NCI-H1436 treated with DMSO at 0.1 percent for 48 hours (cell line): Measurements from ENCODE around the gene GRAMD1B.

Experiments used
- DNase-seq: peaks from one replicate; lab custom pipeline; 2025; lab: John Stamatoyannopoulos, UW

The GRAMD1B gene

DNA sequence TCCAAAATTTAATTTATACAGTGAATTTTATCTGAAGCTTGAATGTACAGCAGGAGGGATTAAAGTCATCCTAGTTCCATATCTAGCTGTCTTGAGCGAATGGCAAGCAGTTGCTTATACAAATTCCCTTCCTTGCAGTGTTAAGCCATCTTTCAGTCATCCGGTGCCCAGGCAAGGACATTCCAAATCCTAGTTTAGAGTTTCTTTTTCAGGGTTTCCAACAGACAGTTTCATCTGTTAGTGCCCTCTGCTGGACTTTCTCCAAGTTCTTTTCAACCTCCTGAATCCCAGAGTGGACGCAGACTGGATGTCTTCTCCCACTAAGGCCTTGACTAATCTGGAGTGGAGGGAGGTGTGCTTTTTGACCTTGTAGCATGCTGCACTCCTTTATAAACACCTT is 45.4 kb downstream of the GRAMD1B start:
- DNase-seq = no peak

DNA sequence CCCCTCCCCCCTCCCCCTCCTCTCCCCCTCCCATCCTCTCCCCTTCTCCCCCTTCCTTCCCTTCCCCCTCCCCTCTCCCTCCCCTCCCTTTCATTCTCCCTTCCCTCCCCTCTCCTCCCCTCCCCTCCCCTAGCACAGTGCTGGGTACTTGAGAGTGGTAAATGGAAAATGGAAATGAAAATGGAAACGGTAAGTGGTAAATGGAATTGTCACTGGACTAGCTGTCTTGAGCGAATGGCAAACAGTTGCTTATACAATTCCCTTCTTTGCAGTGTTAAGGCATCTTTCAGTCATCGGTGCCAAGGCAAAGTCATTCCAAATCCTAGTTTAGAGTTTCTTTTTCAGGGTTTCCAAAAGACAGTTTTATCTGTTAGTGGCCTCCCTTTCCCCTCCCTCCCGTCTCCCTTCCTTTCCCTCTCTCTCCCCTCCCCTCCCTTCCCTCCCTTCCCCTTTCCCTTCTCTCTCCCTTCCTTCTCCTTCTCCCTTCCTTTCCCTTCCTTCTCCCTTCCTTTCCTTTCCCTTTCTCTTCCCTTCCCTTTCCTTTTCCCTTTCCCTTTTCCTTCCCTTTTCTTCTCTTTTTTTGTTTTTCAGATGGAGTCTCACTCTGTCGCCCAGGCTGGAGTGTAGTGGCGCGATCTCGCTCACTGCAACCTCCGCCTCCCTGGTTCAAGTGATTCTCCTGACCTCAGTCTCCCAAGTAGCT is 47.3 kb downstream of the GRAMD1B start:
- no peak for DNase-seq

DNA sequence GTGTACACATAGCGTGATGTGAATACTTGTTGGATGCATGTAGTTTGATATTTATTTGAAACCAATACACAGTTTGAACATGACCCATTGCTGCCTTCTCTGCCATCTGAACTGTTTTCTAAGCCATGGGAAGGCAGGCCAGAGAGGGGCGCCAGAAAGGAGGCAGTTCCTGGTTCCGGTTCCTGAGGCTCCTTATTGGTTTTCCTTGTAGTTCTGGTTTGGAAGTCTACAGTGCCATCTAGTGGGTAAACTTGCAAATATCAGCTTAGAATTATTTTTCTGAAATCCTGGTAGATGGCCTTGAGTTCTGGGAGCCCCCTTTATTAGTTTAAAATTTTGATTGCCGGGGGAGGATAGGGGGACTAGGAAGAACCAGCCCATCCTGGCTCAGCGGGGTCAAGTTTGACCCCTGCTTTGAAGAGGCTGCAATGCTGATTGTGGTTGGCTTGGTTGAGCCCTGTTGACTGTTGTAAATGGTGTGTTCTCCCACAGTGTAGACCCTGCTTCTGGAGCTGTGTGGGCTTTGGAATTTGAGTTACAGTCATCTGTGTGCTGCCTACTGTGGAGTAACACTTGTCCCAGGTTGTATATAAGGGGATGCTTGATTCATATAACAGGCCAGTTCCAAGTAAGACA is 48.4 kb downstream of the GRAMD1B start:
- peak; percentile 36 for DNase-seq

DNA sequence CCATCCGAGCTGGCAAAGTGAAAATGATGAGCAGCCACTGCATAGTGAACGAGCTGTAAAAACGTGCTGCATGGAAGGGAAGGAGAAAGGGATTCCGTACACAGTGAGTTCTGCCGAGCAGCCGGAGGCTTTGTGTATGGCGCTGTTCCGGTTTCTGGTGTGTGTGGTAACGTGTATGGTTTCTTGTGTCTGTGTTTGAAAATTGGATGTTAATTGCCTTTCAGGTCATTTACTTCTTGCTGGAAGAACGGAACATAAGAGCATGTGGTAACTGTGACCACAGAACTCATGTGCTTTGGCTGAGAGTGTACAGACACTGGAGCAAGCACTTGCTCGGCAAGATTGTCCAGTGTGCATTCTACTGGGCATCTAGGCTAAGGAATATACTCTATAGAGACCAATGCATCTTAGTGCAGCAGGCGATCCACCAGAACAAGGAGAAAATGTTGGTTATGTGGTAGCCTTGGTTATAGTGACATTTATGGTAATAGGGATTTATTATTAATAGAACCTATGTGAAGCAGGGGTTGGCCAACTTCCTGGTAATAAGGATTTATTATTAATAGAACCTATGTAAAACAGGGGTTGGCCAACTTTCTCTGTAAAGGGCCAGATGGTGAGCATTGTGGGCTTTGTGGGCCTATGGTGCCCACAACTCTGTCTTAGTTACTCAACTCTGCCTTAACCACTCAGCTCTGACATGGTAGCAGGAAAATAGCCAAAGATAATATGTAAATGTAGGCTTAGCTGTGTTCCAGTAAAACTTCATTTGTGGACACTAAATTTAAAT is 49.2 kb downstream of the GRAMD1B start:
- DNase-seq = no peak

DNA sequence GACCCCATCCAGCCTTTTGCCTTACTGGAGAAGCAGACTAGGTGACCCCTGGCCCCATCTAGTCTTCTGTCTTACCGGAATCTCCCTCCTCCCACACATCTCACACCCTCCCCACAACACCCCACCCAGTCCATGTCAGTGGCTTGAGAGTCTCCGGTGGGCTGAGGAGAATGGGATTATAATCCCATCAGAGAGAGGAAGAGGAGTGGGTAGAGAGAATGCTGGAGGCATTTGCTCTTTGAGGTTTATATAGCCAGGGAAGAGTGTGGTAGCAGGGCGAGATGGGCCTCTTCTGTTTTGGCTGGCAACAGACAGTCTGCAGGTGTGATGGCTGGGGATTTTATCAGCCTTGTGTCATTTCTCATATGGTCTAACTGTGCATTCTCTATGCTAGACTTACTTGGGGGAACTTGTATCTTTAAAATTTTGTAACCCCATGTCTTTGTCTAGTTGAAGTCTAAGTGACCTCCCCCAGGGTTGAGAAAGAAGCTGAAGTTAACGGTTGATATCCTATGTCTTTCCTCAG is 50.3 kb downstream of the GRAMD1B start:
- no peak for DNase-seq

DNA sequence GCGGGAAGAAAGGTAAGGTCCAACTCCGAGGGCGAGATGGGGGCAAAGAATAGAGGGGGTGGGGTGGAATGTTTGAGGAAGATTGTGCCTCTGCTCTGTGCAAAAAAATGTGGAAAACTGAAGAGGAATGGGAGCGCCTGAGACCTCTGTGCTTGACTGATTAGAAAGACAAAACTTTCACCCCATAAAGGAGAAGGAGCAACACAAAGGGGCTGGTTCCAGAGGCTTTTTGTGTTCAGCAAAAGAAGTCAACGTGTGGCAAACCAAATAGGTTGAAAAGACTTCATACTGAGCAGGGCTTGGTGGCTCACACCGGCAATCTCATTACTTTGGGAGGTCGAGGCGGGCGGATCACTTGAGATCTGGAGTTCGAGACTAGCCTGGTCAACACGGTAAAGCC is 50.8 kb downstream of the GRAMD1B start:
- DNase-seq = no peak

DNA sequence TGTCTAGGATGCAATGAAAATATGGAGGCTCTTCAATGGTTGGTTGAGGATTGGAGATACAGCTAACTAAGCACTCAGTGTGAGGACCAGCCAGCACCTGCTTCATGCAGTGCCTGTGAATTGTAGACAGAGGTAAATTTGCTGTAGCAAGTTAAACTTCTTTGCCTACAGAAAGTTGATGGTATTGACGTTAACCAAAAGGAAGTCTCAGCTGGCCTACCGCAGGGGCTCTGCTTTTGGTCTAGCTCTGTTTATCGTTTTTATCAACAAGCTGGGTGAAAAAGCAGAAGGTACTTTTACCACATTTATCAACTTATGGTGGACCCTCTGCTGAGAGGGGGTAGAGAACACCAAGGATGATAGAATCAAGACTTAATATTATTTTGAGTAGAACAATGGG is 51.6 kb downstream of the GRAMD1B start:
- no peak for DNase-seq

DNA sequence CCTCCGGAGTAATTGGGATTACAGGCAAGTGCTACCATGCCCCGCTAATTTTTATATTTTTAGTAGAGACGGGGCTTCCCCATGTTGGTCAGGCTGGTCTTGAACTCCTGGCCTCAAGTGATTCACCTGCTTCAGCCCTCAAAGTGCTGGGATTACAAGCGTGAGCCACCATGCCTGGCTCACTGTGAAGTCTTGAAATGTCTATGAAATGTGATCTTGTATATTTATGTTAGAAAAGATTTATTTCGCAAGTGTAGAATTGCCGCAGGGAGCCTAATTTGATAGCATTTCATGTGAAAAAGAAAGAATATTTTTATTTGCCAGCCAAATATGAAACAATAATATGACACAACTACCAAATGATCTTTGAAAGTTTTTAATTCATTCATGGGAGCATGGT is 52.1 kb downstream of the GRAMD1B start:
- DNase-seq = no peak

DNA sequence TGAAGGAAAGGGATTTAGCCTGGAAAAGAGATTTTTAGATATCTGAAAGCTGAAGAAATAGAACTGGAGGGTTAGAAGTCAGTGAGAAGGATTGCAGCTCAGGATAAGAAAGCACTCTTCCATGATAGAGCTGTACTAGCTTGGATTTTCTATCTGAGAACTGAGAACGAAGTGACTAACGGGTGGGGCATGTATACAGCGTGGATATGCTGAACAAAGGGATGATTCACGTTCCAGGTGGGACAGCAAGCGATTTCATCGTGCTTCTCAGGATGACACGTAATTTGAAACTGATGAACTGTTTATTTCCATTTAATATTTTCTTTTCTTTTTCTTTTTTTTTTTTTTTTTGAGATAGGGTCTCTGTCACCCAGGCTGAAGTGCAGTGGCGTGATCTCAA is 53.0 kb downstream of the GRAMD1B start:
- DNase-seq = no peak

DNA sequence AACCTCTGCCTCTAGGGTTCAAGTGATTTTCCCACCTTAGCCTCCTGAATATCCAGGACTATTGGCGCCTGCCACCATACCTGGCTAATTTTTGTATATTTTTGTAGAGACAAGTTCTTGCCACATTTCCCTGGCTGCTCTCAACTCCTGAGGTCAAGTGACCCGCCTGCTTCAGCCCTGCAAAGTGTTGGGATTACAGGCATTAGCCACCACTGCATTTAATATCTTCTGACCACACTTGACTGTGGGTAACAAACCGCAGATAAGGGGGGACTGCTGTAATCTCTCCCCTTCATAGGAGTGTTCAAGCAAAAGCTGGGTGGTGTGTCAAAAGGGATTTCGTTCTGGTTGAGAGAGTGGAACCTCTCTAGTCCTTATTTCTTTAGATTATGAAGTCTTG is 53.4 kb downstream of the GRAMD1B start:
- DNase-seq = no peak

DNA sequence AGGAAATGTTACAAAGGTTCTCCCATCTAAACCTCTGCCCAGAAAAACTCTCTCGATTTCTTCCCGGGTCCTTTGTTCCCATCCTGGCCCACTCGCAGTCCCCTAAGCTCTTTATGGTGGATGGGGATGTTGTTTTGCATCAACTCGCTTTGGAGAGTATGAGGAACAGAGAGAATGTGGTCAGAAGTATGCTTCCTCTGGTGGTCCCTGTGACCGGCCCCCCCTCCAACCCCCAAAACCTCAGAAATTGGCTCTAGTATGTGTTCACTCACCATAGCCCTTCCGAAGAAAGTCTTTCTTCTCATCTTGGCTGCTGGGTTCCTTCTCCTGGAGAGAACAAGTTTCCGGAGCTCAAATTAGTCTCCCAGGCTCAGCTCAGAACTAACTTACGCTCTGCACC is 54.4 kb downstream of the GRAMD1B start:
- no peak for DNase-seq

DNA sequence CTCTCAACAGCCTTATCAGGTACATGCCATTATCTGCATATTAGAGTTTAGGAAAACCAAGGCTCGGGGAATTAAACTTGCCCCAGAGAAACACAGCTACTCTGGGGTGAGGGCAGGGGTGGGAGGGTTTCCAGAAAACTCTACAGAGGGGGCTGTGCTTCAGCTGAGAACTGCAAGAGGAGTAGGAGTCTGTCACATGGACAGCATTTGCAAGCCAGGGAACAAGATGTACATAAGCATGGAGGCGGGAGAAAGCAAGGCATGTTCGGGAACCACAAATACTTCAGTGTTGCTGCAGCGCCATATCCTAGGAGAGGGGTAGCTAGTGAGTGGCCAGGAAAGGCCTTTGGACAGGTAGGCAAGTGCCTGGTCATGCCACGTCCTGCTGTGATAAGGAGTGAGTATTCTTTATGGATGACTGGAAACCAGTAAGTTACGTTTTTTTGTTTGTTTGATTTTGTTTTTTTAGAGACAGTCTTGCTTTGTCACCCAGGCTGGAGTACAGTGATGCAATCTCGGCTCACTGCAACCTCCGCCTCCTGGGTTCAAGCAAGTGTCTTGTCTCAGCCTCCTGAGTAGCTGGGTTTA is 57.2 kb downstream of the GRAMD1B start:
- no peak for DNase-seq

DNA sequence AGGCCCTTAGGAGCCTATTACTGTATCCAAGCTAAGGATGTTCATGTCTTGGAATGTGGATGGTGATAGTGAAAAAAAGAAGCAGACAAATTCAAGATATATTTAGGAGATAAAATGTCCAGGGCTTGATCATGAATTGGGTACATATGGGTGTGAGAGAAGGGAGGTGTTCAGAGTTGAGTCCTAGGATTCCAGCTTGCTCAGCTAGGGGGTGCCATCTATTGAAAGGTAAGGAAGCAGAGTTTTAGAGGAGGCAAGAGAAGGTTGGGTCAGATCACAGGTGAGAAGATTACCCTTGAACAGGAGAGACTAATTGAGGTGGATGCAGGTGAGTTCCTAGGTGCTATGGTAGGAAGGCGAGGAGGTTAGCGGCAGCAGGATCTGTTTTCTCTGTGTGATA is 60.5 kb downstream of the GRAMD1B start:
- DNase-seq = no peak

DNA sequence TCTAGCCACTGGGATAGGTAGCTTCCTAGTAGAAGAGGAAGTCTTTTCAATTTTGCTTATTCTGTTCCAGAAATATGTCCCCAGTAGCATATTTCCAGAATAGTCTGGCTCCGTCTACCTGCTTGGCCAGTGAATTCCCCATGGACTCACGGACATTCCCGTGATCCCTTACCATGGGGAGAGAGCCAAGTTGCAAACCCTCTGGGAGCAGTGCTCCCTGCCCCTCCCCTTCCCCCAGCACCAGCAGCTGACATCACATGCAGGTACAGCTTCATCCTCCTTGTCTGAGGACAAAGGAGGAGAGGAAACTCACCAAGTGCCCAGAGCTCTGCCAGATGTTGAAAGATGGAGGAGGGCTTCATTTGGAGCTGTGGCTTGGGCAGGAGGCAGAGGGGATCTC is 61.2 kb downstream of the GRAMD1B start:
- no peak for DNase-seq

DNA sequence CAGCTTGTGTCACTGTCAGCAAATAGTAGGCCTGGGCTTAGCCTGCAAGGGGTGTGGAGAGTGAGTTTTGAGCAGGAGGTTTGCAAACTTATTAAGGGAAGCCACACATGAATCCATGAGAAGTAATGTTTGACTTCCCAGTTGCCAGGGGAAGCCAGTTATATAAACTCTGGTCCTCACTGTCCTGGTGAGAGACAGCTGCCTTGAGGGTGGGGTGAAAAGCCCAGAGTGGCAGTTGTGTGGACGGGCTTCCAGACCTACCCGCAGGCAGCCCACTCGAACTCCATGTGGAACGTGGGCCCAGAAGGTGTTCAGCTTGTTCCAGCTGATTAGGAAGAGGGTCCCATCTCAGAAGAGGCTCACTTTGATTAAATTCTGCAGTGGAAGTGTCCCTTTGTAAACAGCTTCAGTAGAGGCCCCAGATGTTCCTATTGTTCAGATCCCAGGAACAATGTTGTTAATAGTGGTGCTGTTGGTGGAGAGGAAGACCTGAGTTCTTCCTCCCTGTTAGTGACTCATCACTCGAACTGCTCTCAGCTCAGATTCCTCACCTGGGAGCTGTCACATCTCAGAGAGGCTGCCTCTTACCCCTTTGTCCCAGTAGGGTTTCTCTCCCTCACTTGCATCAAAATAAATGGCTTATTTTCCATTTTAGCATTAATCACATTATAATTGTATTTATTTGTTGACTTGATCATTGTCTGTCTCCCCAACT is 63.4 kb downstream of the GRAMD1B start:
- DNase-seq = no peak

DNA sequence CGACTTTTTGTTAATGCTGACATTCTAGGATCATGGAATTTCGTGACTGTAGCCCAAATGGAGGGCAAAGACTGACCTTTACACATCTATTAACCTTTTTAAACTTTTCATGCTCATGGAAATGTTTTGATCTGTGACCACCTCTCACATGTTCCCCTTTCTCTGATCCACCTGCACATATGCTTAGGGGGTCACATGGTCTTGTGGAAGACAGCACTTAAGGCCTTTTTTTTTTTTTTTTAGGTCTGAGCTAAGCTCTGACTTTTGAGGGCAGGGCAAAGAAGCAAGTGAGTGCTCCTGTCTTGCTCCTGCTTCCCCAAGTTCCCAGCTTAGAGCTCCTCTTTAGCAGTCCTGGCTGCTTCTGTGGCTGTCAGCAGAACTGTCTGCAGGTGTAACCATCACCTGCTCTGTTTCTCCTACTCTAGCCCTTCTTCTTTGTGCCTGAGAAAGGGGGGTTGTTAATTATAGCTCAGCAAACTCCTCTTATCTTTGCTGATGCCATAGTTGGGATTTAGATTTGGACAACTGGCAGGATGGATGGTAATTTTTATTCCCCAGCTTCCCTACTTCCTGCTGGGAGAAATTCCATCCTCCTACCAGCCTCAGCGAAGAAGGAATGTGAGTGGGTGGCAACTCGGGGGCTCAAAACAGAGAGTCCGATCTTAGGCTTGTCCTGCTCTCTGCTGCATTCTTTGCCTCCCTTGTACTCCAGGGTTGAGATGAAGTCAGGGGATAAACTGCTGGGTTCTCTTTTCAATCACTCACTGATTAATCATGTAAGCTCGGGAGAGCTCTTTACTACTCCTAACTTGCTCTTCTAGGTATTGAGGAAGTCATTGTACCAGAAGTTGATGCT is 64.4 kb downstream of the GRAMD1B start:
- DNase-seq = no peak

DNA sequence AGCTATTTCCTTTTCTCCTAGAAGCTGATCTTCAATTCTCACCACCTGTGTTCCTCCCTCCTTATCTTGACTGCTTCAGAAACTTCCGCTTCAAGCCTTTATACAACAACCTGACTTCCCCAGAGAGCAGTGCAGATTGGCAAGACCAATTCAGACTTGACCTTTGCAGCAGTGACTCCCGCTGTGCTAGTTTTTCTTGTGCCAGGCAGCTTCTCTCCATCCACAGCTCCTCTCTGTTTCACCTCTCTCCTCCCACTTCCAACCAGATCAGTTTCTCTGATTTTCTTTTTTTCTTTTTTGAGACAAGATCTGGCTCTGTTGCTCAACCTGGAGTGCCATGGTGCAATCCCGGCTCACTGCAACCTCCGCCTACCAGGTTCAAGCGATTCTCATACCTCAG is 74.3 kb downstream of the GRAMD1B start:
- no peak for DNase-seq

DNA sequence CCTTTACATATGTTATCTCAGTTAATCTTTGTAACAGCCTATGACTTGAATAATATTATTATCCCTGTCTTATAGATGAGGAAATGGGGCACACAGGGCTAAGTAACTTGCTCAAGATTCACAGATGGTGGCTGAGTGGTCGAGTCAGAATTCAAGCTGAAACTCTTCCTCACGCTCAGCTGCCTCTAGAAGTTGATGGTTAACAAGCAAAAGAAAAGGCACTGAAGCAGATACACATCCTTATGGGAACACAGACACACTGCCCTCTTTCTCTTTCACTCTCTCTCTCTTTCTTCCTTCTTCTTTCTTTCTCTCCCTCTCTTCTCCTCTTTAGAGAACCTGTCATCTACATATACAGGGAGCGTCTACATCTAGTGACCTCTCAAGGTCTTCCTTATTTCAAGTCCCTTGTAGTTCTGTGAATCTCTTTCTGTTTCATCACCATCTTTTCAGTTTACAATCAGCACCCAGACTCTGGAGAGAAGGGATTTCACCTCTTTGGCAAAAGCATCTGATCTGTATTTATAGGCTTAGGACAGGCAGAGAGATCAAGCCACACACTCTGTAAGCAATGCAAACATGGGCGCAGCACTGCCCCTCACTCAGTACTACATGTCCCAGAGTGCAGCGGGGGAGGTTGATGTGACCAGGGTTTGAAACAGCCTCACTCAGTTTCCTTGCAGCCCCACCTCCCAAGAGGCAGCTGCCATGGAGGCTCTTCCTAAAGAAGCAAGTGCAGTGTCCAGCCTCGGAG is 75.7 kb downstream of the GRAMD1B start:
- no peak for DNase-seq

DNA sequence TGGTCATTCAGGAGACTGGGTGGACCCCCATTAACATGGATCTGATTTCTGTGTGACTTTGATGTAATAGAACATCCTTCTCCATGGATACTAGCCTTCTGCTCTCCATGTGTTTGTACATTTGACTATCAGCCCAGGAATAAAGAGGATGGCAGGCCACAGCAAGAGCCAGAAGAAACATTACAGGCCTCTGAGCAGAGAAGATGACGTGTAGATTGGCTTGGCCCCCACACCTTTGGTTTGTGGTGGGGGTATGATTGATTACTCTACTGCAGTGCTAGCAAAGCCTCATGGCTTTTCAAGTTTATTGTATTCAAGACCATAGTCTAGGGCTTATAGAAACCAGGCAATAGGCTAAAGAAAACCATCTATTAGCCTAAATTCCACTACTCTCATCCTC is 77.0 kb downstream of the GRAMD1B start:
- DNase-seq = no peak
